IPS DF 19.7 (cell line): ENCODE data around the gene MLLT3.

Experiments
- DNase-seq: peaks from one replicate; pipeline ENCODE4 v3.0.0-alpha.2; 2013; ENCODE audit warnings: low read depth, low spot score

Gene MLLT3

DNA sequence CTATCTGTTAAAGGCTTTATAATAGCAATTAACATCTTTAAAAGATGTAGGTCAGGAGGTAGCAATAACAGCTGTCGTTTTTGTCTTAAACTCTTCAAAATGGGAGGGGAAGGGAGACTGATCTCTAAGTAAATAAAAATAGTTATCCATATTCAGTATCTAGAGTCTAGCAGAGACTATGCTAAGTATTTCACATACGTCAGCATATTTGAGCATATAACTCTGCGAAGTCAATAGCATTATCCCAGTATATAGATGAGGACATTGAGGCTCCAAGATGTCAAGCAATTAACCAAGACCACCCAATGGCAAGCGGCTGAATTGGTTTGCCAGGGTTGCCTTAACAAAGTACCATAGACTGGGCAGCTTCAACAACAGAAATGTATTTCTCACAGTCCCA, 316.8 kb downstream of the MLLT3 start:
- DNase-seq: no peak

DNA sequence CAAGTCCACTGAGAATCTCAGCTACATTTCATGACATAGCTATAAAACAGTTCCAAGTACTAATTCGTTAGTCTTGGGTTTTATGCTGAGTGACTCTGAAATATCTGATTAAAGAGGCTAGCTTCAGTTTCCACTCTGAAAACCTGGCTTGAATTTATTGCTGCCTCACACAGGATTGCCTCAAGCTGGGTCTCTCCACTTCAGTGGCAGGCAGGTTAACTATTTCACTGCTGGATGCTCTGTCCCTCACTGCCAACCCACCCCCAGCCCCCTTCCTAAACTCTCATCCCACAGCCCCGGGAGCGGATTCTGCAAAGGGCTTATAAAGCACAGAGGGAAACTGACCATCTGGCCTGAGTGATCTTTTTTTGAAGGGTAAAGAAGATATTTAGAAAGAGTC, 318.3 kb downstream of the MLLT3 start:
- no peak for DNase-seq

DNA sequence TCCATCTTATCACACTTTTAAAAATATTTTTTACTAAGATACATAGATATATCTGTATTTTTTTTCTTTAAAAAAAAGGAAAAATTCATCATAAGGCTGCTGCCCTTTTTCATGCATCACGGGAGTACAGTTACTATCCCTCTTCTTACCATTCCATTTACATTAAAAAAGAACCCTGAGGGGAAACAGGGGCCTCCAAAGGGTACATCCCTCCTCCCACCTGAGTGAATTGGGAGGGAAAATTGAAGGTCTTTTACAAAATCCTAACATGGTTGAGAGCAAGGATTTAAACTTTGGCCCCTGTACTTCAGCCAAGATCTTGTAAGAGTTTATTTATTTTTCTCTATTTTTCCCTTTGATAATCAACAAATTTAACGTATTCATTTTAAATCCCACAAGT, 319.2 kb downstream of the MLLT3 start:
- no peak for DNase-seq

DNA sequence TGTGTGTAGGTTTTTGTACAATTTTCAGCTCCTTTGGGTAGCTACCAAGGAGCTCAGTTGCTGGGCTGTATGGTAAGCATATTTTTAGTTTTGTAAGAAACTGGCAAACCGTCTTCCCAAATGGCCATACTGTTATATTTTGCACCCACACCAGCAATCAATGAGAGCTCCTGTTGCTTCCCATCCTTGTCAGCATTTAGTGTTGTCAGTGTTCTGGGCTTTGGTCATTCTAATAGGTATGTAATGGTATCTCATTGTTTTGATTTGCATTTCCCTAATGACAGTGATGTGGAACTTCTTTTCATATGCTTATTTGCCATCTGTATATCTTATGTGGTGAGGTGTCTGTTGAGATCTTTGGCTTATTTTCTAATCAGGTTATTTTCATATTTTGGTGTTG, 320.1 kb downstream of the MLLT3 start:
- no peak for DNase-seq

DNA sequence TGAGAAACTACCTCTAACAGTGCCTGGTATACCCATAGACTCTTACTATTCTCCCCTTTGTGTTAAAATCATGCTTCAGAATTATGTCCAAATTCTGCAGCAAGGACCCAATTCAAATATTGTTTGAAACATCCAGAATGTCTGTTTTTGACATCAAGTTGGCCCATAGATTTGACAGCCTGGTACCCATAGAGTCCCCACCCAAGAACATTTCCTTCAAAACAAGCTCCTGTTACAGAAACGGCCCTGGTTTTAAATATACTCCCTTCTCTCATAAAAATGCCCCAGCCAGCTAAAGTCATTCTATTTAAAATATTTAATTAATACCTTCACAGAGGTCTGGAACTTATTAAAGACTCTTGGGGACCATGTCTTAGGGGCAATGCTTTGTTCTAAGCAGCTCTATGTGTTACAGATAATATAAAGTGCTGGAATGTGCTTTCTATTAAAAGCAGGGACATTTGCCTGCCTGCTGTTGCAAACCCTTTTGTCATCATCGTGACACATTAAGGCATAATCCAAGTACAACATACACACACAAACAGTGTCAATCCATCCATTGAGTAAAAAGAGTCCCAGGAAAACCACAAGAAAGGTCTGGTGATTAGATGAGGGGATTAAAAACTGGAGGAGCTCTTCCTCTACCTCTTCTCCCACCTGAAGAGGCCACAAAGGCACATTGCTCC, 321.7 kb downstream of the MLLT3 start:
- no peak for DNase-seq

DNA sequence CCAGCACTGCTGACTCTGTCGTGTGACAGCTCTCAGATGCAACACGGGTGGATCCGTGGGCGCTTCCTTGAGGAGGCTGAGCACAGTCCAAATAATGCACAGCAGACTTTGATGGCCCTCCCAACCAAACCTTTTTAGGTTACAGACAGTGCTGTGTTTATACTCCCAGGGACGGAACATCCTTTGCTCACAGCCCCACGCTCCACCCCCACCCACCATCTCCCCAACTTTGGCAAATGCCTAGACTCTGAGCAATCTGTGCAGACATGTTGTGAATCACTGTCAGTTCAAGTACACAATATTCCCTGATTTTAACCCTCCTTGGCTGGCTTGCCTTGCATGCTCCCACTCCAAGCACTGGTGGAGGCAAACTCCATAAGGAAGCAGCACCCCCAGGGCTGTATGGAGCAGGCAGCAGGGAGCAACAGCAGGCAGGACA, 324.6 kb downstream of the MLLT3 start:
- DNase-seq: no peak

DNA sequence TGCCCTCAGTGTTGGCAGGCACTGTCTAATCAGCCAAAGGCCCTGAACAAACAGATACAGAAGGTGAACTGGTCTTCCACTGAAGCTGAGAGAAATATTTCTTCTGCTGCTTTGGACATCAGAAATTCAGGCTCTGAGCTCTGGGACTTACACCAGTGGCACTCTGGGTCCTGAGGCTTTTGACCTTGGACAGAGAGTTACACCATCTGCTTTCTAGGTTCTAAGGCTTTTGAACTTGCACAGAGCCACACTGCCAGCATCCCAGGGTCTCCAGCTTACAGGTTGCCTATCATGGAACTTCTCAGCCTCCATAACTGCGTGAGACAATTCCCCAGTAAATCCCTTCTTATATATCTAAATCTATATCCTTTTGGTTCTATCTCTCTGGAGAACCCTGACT, 326.7 kb downstream of the MLLT3 start:
- DNase-seq: no peak

DNA sequence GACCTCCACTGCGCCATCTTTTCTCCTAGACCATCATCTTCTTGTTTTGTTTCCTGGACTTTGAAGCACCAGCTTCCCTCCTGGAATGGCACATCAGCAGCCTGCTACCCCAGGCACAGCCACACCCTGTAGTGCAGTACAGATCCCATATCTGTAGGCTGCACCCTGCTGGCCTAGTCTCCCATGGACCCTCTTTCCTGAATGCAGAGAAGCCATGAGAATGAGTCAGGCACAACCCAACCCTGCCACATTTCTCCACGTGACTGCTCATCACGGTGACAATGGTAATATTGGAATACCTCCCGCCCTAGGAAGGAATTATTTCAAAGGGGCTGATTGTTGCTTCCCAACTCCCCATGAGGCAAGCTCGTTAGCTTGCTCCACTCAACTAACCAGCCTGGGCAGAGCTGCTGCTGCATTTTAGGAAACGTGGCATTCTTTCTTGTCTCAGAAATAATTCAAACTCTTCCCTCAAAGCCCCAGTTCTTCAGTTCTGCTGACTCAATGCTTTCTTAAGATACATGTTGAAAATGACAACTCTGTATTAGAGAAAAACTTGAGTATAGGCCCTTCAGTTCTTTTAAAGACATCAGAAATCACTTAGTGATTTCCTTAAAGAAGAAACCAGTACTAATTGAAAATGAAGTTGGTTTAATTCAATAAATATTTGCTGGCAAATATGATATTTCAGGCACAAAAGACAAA, 328.1 kb downstream of the MLLT3 start:
- no peak for DNase-seq

DNA sequence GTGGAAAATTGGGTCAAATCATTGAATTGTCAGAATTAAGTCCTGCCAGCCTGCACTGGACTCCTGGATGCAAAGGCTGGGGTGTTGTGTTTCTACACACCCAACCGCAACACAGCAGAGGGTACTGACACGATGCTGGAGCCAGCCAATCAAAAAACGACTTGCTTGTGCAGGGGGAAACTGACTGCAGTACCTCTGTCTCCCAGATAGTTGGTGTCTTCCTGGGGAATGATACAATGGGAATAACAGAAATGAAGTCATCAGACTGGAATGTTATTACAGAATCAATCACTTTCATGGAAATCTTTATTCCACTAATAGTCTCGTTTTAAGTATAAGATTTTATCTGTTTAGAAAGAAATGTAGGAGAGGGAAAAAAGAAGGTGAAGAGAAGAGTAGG, 330.3 kb downstream of the MLLT3 start:
- no peak for DNase-seq
